GM12872 (cell line): Measurements from ENCODE around the gene TBL1X.

Source experiments
- CTCF ChIP-seq: IDR thresholded peaks from 3 replicates; pipeline ENCODE4 v1.5.1; 2011; ENCODE audit warnings: low read depth, mild to moderate bottlenecking, low read length, moderate library complexity; ENCODE audit not compliant: insufficient read depth

TBL1X gene

GRCh38 chrX:9707306-9708033 is 242.6 kb downstream of the TBL1X start:
- no peak for TF ChIP-seq CTCF

- no peak for TF ChIP-seq CTCF
Measured at GRCh38 chrX:9708086-9708485, 243.2 kb downstream of the TBL1X start.

- peak; percentile 85 for TF ChIP-seq CTCF
Measured at GRCh38 chrX:9708923-9709553, 244.2 kb downstream of the TBL1X start.

GRCh38 chrX:9710332-9710731 is 245.5 kb downstream of the TBL1X start:
- TF ChIP-seq CTCF: no peak

- no peak for TF ChIP-seq CTCF
Measured at GRCh38 chrX:9717376-9717775, 252.5 kb downstream of the TBL1X start.

GRCh38 chrX:9724711-9725110 is 259.9 kb downstream of the TBL1X start:
- TF ChIP-seq CTCF: no peak

- TF ChIP-seq CTCF: no peak
Measured at GRCh38 chrX:9728261-9728660, 263.4 kb downstream of the TBL1X start.
